Activated T-cell treated with anti-CD3 and anti-CD28 coated beads for 1 hour (primary cell): ENCODE data around the gene SPTLC3.

Source experiments
- DNase-seq: peaks from one replicate; pipeline ENCODE4 v3.0.0-alpha.2; 2020; ENCODE audit warnings: low read depth

Gene SPTLC3

DNA sequence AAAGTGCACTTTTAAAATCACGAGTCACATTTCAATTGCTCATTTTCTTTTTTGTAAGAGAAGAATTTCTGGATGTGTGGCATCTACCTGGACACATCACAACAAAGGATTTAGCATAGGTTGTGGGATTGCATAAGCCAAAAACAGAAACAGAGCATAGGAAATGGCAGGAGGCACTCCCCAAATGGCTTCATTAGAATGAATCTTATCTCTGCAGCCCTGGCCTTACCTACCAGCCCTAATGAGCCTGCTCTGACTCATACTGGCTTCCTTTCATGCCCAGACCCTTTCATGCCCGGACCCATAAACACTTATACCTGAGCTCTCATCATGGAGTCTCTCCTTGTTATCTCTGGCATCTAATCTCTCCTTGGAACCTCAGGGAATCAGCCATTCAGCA is 23.9 kb upstream of the SPTLC3 start:
- no peak for DNase-seq

DNA sequence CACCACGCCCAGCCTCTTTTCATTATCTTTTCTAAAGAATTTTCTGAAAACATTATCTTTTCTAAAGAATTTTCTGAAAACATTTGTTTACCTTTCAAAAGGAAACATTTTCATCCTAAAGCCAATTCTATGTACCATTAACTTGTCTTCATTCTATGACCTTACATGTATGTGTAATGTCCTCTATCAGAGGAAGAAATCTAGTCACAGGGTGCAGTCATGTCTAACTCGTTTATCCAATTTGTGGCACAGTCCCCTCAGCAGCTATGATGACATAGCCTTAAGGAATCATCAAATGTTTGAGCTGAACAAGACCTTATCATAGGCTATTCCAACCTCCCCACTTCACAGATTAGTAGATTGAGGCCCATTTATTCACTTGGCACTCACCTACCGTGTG is 21.5 kb upstream of the SPTLC3 start:
- DNase-seq = no peak

DNA sequence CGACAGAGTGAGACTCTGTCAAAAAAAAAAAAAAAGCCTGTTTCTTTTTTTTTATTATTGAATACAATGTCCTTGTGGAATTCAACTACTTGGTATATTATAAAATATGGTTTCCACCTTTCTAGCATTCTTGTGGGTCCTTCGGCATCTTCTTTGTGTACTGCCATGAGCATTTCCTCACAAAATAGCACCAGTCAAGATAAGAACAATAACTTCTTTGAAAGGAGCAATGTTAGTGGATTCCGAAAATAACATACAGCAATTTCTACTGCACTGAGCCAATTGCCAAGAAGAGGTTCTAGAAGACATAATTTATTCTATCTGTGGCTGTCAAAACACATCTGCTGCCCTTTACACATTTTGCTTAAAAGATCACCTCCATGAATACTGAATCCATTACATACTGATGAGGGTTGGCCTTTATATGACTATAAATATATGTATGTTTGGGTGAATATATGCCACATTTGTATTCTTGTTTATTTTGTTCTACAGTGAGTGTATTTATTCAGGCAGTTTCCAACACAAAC is 19.1 kb upstream of the SPTLC3 start:
- no peak for DNase-seq

GRCh38 chr20:12997128-12997655 is 11.6 kb upstream of the SPTLC3 start:
- DNase-seq = no peak

DNA sequence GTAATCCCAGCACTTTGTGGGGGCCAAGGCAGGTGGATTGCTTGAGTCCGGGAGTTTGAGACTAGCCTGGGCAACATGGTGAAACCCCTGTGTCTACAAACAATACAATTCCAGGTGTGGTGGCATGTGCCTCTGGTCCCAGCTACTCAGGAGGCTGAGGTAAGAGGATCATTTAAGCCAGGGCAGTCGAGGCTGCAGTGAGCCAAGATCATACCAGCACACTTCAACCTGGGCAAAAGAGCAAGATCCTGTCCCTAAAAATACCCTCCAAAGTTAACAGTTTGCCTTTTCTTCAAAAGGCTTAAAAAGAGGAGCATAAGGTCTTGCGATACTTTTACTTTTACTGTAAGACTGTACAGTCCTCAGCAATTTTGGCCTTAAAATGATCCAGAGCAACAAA is 10.7 kb upstream of the SPTLC3 start:
- DNase-seq = no peak

GRCh38 chr20:12999201-12999600 is 9.6 kb upstream of the SPTLC3 start:
- no peak for DNase-seq

DNA sequence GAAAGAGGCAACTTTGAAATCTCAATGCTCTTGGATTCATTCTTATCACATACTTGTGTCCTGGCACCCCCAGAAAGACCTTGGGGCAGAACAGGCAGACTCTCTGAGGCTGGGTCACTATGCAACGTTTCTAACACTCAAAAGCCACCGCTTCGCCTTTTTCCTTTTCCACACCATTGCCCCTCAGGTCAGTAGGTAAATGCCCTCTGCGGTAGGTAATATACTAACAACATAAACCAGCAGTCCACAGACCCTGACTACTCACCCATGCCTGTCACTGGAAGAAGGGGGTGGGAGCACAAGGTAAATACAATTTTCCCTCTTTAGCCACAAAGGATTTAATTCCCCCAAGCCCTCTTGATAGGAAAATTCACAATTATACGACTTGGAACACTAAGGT is 6.5 kb upstream of the SPTLC3 start:
- no peak for DNase-seq

- no peak for DNase-seq
Observed at GRCh38 chr20:13006825-13007224, 1.9 kb upstream of the SPTLC3 start.

DNA sequence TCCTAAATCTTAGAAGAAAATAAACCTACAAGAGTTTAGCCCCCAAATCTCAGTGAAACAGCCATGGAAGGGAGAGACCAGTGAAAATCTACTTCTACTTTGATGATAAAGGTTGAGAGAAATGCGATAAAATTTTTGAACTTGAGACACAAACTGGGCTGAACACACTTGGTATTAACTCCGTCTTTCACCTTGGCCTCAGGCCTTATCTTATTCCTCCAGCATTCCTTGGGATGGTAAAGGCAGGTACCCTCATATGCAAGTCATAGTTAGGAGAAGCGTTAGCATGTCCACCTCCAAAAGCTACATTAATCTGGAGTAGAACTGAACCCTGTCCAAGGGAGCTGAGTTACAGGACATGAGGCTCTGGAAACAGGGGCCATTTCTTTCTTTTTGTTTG is 1.2 kb upstream of the SPTLC3 start:
- no peak for DNase-seq

- DNase-seq = no peak
Observed at GRCh38 chr20:13009682-13010406, 1.1 kb downstream of the SPTLC3 start.

- no peak for DNase-seq
Observed at GRCh38 chr20:13012886-13013285, 4.1 kb downstream of the SPTLC3 start.

DNA sequence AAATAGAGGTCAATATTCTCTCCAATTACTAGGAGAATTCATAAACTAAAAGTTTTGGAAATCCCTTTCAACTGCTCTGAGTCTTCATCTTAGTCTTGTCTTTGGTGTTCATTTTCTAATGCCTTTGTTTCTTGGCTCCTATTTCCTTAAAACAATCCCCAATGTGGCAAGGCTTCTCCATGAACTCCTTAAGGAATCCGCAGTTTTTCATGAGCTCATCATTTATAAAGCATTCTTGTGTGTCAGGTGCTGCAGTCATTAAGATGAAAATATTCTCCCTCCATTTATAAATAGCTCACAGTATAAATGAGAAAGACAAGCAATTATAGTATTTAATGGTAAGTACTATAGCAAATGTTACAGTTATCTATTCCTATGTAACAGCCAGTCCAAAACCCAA is 4.6 kb downstream of the SPTLC3 start:
- no peak for DNase-seq

DNA sequence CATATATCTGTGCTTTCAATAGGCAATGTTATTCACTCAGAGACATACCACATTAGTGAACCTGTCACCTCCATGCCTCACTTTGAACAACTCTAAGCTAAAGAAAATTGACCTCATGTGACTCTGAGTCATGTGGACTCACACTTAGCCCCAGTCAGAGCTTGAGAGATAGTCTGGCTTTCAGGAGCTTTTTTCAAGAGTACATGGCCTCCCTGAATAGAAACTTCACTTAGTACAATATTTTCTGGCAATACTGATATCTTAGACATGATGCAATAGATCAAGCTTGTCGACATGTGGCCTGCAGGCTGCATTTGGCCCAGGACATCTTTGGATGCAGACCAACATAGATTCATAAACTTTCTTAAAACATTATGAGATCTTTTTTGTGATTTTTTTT is 8.5 kb downstream of the SPTLC3 start:
- no peak for DNase-seq

DNA sequence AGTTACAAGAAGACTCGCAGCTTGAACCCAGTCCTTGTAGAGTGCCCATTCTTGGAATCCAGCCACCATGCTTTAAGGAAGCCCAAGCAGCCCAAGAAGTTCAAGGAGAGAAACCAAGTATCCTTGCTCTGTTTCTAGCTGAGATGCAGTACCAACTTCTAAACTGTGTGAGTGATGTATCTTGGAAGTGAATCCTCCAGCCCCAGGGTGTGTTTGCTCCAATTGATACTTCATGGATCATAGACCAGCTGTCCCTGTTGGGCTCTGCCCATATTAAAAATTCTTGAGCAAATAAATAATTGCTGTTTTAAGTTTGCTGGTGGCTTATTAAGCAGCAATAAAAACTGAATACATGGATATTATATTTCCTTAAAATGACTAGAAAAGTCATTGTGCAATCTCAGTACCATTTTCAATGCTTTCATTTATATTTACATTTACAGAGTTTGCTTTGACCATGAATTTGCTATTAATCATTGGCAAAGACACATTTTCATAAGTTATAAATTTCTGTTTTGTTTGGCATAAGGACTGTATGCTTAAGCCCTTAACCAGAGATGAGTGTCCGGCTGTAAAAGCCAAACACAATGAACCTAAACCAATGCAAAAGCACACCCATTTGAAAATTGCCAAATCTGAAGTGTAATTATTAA is 9.2 kb downstream of the SPTLC3 start:
- DNase-seq = no peak

DNA sequence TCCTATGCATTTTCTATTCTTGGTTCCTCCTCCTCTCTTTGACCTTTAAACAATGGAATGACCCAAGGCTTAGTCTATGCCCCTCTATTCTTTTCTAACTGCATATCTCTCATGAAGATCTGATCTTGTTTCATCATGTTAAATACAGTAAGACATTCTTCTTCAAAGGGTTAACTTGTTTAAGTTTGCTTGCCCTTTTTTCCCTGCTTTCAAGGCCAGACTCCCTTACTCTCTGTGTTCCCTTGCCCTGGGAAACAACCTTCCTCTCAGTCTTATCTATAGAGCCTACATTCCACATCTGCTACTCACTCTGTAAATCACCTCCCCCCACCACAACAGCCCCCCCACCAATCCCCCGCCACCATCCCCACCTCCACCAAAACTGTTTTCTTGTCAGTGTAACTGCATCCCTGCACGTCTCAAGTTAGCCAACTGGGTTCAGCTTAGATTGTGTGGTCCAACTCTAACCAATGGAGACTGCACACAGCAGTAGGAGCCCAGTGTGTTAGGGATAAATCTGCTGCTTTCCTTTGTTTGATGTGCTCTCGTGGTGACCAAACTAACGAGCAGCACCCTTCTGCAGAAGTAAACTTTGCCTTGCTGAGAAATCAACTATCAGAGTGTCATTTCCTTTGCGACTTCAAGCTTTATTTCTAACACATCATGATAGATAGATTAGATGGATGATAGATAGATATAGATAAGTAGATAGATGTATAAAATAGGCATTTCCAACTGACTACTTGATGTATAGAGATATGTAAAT is 12.6 kb downstream of the SPTLC3 start:
- DNase-seq = no peak

- no peak for DNase-seq
Observed at GRCh38 chr20:13022401-13023155, 13.8 kb downstream of the SPTLC3 start.

- no peak for DNase-seq
Observed at GRCh38 chr20:13024596-13024995, 15.8 kb downstream of the SPTLC3 start.

- DNase-seq = no peak
Observed at GRCh38 chr20:13025181-13025580, 16.4 kb downstream of the SPTLC3 start.

DNA sequence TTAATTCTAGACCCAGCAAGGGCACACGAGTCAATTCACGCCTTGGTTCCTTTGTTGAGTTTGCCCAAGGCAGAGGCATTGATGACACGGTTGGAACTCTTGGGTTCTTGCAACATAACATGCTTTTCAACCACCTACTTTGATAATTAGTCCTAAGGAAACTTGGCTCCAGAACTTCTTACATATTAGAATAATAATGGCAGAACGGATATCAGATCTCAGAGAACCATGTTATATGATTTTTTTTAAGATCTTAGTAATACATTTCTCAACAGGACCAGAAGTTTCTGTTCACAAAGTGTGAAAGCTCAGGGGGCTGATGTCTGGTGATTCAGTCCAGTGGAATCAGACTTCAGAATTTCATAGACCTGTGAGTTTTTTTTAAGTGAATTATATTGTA is 19.2 kb downstream of the SPTLC3 start:
- DNase-seq = no peak

DNA sequence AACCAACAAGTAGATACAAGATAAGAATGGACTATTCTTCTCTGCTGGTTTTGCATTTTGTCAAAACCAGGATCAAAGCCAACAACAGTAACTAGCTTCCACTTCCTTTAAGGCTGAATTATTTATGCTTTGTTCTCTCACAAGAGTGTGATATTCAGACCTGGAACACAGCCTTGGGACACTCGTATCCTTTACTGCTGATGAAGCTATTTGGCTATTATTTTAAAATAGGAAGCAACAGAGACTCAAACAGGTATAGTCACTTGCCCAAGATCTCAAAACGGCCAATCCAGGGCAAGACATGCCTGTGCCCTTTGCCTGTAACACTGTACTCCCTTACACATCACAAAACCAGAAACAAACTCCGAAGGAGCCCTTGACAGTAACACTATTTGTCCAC is 19.9 kb downstream of the SPTLC3 start:
- DNase-seq = no peak

DNA sequence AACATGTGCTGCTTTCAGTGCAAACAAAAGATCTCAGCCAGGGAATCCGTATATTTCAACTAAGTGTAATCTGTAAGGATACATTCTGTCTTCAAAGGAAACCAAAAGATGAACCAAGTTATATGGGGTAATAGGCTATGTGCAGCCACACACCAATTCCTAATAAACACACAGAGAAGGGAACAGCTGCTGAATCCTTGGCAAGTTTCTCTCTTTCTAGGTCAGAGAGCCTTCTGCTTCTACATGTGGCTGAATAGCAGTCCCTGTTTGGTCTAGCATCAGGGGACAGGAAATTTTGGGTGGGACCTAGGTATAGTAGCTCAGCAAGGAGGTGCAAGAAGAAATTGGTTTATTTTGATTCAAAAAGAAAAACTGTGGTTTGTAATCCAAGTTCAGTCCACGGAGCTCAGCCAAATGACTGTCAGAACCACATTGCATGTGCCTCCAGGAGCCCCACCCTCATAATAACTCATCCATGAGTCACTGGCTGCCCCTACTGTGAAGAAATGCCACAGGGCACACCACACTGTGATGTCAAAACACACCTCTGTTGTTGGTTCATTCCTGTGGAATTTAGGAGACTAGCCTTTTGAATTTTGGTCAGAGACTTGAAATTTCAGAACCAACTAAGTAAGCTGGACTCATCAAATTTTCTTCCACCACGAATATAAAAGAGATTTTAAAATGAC is 21.1 kb downstream of the SPTLC3 start:
- DNase-seq = no peak
